ENCODE data around the gene OR4F15.
A peak's percentile ranks its signal among the peaks of the same experiment; 100 is the strongest.

The OR4F15 gene

GRCh38 chr15:101804941-101805340, 7.1 kb upstream of the OR4F15 start:
- no peak for DNase-seq

GRCh38 chr15:101805605-101806345, 6.2 kb upstream of the OR4F15 start:
- DNase-seq: no peak

GRCh38 chr15:101807345-101807945, 4.6 kb upstream of the OR4F15 start:
- DNase-seq: no peak

GRCh38 chr15:101808201-101808600, 3.8 kb upstream of the OR4F15 start:
- DNase-seq: no peak

- no peak for DNase-seq
These were observed 1.5 kb upstream of the OR4F15 start for GRCh38 chr15:101810456-101810855.

GRCh38 chr15:101810876-101811275, 1.1 kb upstream of the OR4F15 start:
- DNase-seq: no peak

- peak; percentile 50 for DNase-seq
These were observed 2.0 kb downstream of the OR4F15 start for GRCh38 chr15:101813803-101814534.

GRCh38 chr15:101820781-101821180, 8.8 kb downstream of the OR4F15 start:
- DNase-seq: no peak

GRCh38 chr15:101827257-101827656, 15.3 kb downstream of the OR4F15 start:
- DNase-seq: no peak

GRCh38 chr15:101828774-101829173, 16.8 kb downstream of the OR4F15 start:
- no peak for DNase-seq

GRCh38 chr15:101841656-101842055, 29.7 kb downstream of the OR4F15 start:
- peak; percentile 23 for DNase-seq

GRCh38 chr15:101844916-101845315, 32.9 kb downstream of the OR4F15 start:
- DNase-seq: no peak

- no peak for DNase-seq
These were observed 40.4 kb downstream of the OR4F15 start for GRCh38 chr15:101852356-101852755.
